HG03103 (cell line): ENCODE results near the gene HMG20A.
A peak's percentile ranks its signal among the peaks of the same experiment; 100 is the strongest.
"Not testable (repeated sequence)": the region's sequence is repeated elsewhere in the genome, so short reads cannot be mapped to it uniquely, and the experiment has no call there.

Experiments
- ATAC-seq: cut with Tn5 transposase; IDR thresholded peaks from one replicate; pipeline ENCODE4 v1.9.1; 2021; ENCODE audit warnings: low read depth; ENCODE audit not compliant: unreplicated experiment

HMG20A gene

GRCh38 chr15:77406173-77406759 lies 14.4 kb upstream of the HMG20A start:
- not testable (repeated sequence) for ATAC-seq

- ATAC-seq: no peak
These were observed 13.8 kb upstream of the HMG20A start for GRCh38 chr15:77406846-77407245.

DNA sequence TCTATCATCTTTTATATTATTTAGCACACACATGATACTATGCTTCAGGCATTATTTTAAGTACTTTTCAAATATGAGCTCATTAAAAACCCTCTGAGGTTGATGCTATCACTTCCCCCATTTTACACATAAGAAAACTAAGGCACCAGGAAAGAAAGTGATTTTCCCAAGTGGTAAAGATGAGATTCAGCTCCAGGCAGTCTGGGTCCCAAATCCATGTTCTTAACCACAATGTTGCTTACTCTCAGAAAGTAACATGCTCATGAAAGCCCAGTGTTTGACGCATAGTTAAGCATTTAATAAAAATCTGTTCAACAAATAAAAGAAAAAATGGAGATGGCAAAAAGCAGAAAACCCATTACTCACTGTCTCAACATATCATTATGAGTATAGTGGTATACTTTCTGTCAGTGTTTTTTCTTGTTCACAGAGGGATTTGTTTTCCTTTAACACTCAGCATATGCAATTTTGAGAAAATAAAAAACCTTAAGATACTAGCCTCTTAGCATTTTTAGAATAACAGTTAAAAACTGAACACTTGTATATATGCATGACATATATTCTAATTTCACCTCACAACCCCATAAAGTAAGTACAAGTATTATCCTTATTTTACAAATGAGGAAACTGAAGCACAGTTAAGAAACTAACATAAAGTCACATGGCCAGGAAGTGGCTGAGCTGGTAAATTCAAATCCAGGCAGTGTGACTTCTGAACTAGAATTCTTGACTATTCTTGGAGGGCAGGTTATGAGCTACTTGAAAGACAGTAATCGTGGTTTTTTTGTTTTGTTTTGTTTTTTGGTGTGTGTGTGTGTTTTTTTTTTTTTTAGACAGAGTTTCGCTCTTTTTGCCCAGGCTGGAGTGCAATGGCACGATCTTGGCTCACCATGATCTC lies 11.2 kb upstream of the HMG20A start:
- no peak for ATAC-seq

DNA sequence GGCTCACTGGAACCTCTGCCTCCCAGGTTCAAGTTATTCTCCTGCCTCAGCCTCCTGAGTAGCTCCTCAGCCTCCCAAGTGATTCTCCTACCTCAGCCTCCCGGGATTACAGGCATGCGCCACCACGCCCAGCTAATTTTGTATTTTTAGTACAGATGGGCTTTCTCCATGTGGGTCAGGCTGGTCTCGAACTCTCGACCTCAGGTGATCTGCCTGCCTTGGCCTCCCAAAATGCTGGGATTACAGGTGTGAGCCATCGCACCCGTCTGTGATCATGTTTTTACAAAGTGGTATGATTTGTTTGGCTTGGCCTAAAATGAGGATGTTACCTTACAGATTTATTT lies 10.6 kb upstream of the HMG20A start:
- ATAC-seq: not testable (repeated sequence)

DNA sequence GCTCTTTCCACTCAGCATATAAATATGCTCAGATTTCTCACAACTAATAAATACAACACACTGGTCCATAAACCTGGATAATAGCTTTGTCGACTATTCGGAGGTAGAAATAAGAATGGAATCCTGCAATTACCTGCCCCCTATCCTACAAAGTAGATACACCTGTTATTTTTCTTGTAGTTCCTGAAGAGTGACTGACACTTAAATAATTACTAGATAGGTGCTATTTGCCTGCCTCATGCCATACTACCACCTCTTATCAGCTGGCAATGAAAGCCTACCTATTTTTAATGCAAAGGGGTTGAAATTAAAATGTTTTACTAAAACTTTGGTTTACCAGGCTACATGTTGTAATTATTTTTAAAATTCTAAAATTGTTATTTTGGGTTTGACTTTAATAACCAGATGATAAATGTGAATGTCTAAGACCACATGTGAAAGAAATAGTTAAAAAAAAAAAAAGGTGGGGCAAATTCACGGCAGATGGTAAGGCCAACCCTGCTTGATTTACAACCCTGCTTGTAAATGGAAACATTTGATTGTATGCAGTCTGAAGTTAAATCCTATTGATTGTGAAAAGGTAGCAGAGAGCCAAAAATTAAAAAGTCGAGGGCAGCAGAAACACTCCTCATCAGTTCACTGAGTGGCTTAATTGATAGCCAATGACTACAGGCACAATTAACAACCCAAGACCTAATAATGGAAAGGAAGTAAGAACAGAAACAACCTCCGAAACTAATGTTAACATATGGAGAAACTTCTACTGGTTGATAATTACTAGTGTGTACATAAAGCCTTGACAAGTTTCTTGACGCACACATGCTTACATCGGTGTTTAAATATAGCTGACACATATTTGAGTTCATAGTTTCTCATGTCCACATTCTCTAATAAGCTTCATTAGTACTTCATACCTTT lies 9.7 kb upstream of the HMG20A start:
- ATAC-seq: no peak

DNA sequence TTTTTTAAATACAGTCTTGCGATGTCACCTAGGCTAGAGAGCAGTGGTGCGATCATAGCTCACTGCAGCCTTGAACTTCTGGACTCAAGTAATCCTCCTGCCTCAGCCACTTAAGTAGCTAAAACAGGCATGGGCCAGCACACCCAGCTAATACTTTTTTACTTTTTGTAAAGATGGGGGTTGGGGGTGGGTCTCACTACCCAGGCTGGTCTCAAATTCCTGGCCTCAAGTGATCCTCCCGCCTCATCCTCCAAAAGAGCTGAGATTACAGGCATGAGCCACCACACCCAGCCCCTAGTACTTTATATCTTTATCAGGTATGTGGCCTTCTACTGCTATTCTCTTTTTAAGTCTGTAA lies 9.1 kb upstream of the HMG20A start:
- no peak for ATAC-seq

GRCh38 chr15:77412972-77413698 lies 7.6 kb upstream of the HMG20A start:
- ATAC-seq: no peak

DNA sequence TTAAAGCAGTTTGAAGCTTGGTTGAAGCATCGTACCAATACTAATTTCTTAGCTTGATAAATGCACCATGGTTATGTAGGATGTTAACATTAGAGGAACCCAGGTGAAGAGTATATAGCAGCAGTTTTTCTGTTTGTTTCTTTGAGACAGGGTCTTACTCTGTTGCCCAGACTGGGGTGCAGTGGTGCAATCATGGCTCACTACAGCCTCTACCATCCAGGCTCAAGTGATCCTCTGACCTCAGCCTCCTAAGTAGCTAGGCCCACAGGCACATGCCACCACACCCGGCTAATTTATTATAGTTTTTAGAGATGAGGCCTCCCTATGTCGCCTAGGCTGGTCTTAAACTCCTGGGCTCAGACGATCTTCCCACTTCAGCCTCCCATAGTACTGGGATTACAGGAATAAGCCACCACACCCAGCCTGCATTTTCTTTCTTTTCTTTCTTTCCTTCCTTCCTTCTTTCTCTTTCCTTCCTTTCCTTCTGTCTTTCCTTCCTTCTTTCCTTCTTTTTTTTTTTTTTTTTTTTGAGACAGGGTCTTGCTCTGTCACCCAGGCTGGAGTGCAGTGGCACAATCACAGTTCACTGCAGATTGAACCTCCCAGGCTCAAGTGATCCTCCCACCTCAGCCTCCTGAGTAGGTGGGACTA lies 6.9 kb upstream of the HMG20A start:
- no peak for ATAC-seq

DNA sequence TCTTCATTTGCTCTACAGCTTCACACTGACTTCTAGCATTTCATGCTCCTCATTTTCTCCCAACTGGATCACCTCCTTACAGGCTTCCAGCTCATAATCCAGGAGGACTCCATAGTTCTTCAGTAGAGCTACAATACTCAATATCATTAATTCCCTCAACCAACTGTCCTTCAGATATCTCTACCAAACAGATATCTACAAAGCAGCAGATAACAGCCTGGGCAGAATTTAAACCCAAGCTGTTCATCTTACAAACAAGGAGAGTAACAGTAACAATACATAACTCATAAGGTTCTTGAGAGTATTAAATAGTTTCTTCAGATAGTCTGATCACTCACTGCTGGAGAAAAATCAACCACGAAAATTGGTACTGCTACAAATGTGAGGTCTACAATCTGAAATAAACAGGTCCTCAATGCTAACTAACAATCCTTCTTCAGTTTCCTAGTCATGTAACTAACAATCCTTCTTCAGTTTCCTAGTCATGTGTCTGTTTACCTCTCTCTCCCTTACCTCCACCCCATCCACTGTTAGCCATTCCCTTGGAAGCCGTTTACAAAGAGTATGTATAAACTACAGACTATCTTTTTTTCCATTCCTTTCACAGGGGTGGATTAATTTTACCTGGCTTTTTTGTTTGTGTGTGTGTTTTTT lies 5.8 kb upstream of the HMG20A start:
- ATAC-seq: no peak

DNA sequence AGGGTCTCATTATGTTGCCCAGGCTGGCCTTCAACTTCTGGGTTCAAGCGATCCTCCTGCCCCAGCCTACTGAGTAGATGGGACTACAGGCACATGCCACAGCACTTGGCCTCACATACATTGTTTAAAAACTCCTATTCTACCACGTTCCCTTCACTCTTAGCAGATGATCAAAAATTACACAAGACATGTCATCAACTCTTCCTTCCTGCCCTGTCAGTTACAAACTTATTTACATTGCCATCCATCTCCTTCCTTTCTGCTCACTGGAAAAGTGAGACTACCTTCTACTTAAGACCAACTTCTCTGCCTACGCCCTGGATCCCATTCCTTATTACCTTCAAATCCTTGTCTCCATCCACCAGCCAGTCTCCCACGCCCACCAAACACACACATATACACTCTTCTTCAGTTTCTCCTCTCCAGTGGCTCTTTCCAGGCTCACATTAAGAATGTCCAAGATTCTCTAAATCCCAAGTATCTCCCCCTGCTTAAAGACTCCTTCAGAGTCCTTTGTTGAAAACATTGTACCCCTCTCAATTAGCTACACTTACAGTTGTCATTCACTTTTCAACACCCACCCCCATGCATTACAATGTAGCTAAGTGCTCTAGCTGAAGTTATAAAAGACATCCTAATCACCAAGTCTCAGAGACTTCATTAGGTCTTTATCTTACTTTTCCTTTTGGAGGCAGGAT lies 5.1 kb upstream of the HMG20A start:
- no peak for ATAC-seq

DNA sequence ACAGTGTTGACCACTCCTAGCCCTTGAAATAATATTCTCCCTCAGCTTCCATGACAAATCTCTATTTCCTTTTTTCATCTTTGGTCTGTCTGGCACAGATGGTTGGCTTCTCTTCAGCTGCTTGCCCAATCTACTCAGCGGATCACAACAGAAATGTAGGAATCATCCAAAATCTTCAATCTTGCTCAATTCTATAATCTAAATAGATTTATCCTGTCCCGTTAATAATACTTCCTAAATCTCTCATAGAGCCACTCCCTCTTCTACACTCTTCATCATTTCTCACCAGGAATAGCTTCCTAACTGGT lies 4.6 kb upstream of the HMG20A start:
- no peak for ATAC-seq

GRCh38 chr15:77416954-77417353 lies 3.7 kb upstream of the HMG20A start:
- no peak for ATAC-seq

- ATAC-seq: no peak
These were observed 3.1 kb upstream of the HMG20A start for GRCh38 chr15:77417602-77418001.

DNA sequence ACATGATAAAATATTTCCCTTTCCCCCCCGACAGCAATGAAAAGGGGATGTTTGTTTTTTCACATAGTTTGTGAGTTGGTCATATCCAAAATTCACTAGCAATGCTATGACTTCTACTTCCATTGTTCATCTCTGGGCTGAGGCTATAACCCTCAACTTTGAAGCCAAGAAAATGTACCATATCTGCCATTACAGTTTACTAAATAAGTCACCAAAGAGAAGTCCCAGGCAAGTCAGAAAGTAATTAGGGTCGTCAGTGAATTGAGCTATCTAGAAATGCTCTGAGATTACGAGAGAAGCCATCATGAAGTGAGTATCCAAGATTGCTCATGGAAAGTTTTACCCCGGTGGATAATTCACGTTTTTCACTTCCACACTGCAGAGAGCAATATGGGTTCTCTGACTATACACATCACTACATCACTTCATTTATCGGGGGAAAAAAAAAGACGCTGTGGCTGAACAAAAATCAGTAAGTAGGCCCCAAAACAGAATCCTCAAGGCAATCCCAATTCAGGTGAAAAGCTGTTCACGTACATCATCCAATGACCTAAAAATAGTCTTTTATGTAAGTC lies 2.2 kb upstream of the HMG20A start:
- no peak for ATAC-seq

- ATAC-seq: peak; percentile 23
These were observed 1.5 kb upstream of the HMG20A start for GRCh38 chr15:77418966-77419835.

DNA sequence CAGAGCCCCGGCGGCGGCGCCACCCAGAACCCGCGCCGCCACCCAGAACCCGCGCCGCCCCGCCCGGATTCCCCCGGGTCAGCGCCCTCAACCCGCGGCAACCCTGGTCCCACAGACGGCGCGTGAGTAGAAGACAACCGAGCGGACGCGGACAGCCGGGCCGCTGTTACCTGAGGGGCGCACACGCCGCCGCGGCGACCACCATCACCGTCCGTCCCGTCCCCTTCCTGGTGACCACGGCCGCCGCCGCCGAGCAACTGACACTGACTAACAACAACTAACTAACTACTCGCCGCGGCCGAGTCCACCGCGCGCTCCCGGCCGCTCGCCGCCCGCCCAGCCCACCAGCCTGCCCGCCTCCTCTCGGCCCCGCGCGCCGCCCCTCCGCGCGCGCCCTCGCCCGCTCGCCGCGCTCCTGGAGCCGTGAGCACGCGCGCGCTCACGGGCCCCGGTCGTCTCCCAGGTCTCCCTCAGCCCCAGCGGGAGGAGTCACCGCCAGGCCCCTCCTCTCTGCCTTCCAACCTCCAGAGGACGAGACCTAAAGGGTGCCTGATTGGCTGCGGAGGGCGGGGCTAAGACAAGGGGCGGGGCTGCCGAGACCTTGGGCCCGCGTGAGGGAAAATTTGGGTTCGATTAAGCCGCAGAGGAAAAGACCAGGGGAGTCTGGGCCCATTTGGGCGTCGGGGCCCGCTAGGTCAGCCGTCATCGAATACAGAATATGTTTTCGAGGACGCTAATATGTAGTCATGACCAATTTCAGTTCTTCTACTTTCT lies 665 bp upstream of the HMG20A start, which contains the start of gene PEAK1:
PEAK1 (minus strand) TSS at position 269 of the 774 bp plus-strand sequence. CDS start 238,178 bp downstream, outside the sequence.
- ATAC-seq: peak; percentile 80

GRCh38 chr15:77421370-77421700 lies 647 bp downstream of the HMG20A start:
- ATAC-seq: no peak
